Stimulated activated CD4-positive, alpha-beta T cell treated with anti-CD3 and anti-CD28 coated beads, TNF-alpha, amount 100 ng/mL, for 4 hours (primary cell): ENCODE data around the gene GIMAP7.
"Not testable (repeated sequence)": the region's sequence is repeated elsewhere in the genome, so short reads cannot be mapped to it uniquely, and the experiment has no call there.

Experiments
- DNase-seq, 3 experiments: peaks; one replicate each; pipeline ENCODE4 v3.0.0-alpha.2; 2020; ENCODE audit warnings: low read depth in 3 of 3

Gene GIMAP7

DNA sequence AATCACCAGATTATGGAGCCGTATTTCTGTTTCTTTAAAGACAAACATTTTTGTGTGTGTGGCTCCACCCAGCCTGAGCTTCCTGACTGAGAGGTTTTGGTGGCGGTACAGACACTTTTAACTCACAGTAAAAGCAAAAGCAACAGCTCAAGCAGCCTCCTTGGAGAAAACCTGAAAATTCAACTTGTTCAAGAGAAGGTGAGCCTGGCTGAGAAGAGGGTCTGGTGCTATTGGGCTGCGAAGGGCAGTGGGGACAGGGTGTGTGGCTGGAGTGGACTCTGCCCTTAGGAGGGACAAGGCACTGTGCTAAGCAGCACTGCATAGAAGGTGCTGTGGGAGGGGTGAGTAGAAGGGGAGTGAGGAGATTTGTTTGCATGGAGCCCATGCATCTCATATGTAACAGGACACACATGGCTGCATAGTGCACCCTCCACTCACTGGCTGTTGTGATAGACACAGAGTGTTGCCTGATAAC is at the start of gene GIMAP7:
Gene GIMAP7, plus strand, starts transcription at position 125 of the 475 bp plus-strand sequence. CDS start 5,103 bp downstream, outside the sequence.
- DNase-seq = peak in 2 of 3 experiments; percentile 23 to 36

DNA sequence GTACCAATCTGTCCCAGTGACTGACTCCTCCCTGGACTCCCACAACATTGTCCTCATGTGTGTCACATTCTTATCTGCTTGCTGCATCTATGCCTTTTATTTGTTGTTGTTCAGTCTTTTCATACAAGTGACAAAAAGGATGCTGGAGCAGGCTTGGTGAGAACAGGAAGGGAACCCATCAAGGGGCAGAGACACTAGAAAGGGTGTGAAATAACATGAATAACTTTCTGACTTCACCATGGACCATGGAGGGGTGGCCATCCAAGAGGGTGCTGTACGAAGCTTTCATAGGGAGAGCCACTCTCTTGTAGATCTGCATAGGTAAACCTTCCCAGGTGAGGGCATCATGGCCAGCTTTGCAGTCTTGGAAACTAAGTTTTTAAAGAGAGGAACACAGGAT is 49.7 kb upstream of the GIMAP7 start:
- no peak for DNase-seq

DNA sequence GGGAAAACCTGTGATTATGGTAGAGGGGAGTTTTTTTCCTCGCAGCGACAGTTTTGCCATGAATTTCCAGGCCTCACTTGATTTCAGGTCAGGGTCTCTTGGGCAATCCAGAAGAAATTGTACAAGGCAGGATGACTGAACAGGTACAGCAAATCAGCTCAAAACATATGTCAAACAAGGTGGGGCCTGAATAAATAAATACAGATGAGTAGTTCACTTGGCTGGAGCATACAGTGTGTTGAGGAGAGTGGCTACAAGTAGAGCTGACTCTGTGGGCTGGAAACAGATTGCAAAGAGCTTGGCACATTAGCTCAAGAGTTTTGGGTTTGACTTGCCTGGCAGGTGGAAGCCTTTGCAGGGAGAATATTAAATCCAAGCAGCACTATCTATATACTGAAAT is 49.3 kb upstream of the GIMAP7 start:
- DNase-seq = no peak

DNA sequence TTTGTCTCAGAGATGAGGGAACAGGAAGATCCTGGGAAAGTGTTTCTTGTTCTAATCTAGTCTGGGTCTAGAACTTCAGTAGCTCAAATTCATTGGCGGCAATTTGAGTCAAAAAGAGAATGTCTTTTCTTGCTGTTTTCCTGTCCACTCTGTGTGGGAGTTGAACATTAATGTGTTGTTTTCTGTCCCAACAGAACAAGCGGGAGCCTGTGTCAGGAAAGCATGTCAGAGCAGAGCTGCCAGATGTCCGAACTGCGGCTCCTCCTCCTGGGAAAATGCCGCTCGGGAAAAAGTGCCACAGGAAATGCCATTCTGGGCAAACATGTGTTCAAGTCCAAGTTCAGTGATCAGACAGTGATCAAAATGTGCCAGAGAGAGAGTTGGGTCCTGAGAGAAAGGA is 48.2 kb upstream of the GIMAP7 start:
- no peak for DNase-seq

DNA sequence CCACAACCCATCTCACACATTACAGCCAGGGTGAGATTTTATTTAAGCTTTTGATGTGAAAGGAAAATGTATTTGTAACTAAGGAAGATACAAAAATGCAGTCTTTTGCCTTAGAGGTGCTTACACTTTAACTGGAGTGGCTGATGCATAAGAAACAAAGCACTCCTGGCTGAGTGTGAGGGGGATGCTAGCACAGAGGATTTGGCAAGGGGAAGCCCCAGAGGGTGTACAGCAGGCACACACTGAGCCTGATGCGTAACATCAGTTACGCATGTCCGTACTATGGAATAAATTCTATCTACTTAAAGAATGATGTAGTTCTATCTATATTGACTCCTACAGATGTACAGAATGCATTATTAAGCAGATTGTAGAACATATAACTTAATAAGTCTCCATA is 46.4 kb upstream of the GIMAP7 start:
- no peak for DNase-seq

DNA sequence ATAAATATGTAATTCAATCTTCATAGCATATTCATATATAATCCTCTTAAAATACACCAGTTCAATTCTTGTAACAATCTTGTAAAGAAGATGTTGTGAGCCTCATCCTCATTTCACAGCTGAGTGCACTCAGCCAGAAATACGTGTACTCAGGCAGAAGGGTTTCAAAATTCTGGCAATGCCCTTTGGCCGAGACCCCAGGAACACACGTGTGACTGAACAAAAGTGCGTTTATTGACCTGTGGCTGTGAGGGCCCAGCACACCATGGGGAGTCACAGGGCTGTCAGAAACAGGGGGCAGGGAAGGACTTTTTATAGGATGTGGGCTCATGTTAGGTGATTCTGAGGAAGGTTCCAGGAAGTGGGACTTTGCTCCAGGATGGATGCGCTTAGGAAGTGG is 42.8 kb upstream of the GIMAP7 start:
- no peak for DNase-seq

DNA sequence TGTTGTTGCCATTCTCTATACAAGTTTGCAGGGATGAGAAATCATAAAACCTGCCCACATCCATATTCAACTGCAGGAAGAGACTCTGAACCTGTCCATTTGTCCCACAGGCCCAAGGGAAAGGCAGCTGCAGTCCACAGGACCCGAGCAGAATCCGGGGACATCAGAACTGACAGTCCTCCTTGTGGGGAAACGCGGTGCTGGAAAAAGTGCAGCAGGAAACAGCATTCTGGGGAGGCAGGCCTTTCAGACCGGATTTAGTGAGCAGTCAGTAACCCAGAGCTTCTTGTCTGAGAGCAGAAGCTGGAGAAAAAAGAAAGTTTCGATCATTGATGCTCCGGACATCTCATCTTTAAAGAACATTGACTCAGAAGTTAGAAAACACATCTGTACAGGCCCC is 40.8 kb upstream of the GIMAP7 start:
- no peak for DNase-seq

DNA sequence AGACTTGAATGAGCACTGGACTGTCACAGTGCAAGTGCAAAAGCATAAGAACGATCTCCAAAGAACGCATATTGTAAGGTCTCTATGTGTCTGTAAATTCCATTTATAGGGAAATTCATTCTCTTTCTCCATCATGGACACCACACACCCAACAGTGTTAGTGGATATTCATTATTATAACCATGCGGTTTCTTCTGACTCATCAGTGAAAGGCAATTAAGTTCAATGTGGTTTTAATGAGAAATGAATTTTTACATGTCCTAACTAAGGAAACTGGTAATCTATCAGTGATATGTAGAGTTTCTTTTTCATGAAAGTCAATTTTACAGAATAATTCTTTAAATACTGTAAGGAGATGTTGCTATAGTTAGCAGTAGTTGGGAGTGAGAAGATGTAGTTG is 38.4 kb upstream of the GIMAP7 start:
- no peak for DNase-seq

DNA sequence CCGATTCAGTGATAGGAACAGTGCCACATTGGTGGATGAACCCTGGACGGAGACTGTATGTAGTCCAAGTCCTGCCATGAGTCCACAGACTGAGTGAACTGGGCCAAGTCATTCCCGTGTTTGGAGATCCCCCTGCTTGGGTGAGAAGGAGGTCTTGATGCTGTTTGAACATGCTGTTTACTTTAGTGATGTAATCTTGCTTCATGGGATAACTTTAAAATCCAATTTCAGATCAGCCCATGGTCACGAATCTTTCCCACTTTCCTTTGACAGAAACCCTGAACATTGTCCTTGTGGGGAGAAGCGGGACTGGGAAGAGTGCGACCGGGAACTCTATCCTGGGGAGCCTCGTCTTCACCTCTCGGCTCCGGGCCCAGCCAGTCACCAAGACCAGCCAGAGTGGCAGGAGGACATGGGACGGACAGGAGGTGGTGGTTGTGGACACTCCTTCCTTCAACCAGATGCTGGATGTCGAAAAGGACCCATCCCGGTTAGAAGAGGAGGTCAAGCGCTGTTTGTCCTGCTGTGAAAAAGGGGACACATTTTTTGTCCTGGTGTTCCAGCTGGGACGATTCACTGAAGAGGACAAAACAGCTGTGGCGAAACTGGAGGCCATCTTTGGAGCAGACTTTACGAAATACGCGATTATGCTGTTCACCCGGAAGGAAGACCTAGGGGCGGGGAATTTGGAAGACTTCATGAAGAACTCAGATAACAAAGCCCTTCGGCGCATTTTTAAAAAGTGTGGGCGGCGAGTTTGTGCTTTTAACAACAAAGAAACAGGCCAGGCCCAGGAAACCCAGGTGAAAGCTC is 37.6 kb upstream of the GIMAP7 start:
- DNase-seq = peak in 1 of 3 experiments; percentile 27

DNA sequence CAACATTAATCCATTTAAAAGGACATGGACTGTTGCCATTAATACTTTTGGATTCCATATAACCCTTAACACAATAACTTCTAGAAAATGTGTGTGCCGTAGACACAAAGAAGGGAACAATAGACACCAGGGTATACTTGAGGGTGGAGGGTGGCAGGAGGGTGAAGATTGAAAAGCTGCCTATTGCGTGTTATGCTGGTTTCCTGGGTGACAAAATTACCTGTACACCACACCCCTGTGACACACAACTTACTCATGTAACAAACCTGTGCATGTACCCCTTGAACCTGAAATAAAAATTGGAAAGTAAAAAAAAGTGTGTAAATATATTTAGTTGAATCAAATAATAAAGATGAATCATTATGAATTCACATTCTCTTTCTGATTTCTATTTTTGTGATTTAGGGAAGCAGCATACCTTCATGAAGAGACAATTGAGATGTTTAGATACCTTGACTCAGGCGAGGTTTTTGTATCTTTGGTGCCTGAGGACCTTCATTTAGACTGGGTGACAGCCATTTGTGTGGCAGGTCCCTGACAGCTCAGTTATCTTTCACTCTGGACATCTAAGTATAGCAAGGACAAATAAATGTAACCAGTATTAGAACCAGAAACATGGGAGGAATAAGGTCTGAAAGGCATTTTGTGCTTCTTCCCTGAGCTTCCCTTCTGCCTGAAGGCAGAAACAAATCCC is 35.5 kb upstream of the GIMAP7 start:
- peak in 1 of 3 experiments; percentile 16 for DNase-seq

DNA sequence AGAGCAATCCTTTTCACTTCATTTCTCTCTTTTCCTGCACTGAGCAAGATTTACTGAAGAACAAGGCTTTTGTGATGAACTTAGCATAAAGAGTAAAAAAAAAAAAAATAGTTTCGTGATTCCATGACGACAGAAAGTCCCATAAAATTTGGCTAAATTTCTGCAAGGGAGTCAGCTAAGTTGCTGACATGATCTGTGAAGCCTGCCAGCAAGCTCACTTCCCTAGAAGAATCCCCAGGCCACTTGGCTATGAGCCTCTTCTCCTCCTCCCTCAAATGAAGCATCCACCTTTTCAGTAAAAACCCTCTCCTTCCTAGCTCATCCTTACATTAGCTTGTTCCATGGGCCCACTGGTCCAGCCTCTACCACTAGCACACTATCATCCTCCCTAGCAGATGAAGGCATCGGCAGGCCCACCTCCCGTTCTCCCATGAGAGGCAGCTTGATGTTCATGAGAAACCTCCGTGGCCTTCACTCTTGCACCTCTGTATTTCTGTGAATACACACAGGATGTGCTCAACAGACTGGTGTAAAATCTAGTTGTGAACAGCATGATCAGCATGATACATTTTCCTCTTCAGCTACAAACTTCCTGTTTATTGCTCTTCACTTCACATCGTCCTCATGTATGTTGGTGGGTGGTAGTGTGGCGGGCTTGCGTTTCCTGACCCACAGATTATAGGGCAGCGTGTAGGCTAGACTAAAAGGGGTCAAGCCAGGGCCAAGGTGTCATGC is 33.3 kb upstream of the GIMAP7 start:
- peak in 2 of 3 experiments; percentile 10 to 21 for DNase-seq

DNA sequence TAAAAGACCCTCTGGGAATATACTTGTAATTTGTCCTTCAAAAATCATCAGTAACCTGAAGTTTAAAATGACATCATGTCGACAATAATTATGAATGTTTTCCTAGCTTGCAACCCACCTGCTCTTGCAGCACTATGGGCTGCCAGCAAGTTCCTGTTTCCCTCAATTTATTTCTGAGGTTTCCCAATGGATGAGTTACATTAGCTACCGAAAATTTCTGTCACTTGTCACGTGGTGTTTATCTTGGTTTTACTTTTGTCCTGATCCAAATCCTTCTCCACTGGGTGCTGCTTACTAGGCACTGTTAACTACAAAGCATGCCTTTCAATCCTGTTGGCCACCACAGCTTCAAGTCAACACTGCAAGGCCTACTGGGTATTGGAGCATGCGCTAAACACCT is 32.8 kb upstream of the GIMAP7 start:
- DNase-seq = no peak

DNA sequence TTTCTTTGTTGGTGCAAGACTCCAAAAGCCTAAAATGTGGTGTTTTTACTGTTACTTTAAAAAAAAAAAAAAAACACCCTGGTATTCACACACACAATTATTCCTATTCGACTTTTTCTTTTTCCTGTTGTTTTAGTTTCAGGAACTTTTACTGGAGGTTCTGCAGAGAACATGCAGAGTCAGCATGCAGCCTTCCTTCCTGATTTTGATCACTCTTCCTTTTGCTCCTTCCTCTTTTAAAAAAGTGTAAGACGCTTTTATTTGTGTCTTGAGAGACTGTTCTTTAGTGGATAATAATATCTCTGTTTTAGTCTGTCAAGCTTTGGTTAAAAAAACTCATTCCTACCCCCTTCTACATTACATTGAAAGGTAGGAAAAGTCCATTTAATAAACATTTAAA is 31.2 kb upstream of the GIMAP7 start:
- not testable (repeated sequence) for DNase-seq

DNA sequence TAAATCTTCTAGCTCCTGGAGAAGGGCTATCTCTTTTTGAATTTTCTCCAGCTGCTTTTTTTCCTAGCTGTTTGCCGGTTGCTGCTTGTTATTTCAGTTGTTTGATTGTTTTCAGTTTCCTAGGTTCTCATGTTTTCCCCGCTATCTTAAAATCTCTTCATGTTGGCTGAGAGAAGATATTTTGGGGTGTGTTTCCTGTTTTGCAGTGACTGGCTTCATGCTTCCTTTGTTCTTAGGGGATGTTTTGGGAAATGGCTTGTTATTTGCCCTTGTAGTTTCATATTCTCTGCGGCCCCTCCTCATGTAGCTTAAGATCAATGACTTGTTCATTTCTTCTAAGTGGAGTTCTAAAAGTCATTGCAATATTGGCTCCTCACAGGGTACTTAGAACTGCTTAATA is 30.6 kb upstream of the GIMAP7 start:
- DNase-seq = not testable (repeated sequence)

DNA sequence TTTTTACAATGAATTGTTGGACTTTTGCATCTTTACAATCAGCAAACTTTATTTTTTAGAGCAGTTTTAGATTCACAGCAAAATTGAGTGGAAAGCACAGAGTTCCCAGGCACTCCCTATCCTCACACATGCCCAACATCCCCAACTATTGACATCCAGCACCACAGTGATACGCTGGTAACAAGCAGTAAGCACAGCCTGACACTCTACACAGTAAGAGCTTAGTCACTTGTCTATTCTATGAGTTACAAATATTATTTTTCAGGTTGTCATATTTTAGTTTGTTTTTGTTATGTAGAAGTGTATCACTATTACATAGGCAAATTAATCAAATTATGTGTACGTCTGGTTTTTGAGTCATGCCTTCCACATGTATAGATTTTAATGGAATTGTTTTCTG is 27.0 kb upstream of the GIMAP7 start:
- DNase-seq = no peak

DNA sequence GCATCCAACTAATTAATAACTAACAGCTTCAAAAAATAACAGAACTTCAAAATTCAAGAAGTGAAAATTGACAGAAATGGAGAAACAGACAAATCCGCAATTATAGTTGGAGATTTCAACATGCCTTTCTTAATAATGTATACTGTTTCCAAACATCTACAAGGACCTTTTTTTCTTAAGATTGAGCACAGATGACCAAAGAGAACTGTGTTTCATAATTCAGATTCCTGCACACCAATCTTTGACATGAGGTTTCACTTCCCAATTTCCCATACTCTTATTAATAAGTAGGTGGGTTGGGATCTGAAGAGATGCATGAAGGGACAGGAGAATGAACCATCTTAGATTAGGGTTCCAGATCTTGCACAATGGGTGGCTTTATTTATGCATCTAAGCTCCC is 24.9 kb upstream of the GIMAP7 start:
- DNase-seq = no peak

DNA sequence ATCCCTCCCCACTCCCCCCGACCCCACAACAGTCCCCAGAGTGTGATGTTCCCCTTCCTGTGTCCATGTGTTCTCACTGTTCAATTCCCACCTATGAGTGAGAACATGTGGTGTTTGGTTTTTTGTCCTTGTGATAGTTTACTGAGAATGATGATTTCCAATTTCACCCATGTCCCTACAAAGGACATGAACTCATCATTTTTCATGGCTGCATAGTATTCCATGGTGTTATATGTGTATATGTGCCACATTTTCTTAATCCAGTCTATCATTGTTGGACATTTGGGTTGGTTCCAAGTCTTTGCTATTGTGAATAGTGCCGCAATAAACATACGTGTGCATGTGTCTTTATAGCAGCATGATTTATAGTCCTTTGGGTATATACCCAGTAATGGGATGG is 21.2 kb upstream of the GIMAP7 start:
- DNase-seq = not testable (repeated sequence)

DNA sequence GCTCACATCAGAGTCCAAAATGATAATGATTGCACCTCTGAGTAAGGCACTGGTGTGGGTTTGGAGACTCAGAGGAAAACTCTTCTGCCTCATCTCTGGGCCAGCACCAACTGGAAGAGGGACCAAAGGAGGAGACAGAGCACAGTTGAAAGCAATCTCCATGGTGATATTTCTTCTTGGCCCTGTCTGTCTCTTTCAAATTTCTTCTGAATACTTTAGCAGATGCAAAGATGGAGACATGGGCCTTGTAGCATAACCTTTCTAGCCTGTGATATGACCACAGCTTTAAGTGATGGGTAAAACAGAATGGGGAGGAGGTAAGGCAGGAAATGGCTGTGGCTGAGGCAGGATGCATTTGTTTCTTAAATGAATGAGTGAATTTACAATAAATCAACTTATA is 12.2 kb upstream of the GIMAP7 start:
- DNase-seq = no peak

DNA sequence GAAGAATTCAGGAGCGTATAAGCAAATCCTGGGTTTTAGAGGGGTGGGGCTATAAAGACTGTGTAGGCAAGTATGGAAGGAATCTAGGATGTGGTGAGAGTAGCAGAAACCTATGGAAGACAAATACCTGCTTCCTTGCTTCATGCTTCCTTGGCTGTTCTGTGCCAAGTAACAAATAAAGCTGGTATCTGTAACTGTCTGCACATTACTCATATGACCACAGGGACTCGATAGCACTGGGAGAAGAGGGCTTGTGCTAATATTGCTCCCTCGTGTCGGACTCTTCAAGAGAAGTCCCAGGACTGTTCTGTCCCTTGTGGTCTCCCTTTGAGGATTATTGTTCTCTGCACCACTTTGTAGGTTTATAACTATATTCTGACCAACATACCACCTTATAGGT is 11.5 kb upstream of the GIMAP7 start:
- no peak for DNase-seq

DNA sequence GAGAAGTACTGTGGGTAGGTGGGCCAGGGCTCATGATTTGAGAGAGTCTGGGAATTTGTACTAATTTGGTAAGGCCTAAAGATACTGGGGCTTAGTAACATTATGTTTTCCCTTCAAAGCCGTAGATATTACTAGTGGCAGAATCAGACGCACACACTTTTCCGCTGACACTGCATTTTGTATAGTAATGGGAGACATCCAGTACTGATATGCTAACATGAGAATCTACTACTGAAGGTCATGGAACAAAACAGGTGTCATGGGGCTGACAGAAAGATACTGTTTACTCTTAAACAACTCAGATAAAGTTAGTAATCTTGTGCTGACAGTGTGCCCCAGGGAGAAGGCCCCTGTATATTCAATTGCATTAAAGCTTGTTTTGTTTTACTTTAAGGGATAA is 11.1 kb upstream of the GIMAP7 start:
- DNase-seq = no peak

DNA sequence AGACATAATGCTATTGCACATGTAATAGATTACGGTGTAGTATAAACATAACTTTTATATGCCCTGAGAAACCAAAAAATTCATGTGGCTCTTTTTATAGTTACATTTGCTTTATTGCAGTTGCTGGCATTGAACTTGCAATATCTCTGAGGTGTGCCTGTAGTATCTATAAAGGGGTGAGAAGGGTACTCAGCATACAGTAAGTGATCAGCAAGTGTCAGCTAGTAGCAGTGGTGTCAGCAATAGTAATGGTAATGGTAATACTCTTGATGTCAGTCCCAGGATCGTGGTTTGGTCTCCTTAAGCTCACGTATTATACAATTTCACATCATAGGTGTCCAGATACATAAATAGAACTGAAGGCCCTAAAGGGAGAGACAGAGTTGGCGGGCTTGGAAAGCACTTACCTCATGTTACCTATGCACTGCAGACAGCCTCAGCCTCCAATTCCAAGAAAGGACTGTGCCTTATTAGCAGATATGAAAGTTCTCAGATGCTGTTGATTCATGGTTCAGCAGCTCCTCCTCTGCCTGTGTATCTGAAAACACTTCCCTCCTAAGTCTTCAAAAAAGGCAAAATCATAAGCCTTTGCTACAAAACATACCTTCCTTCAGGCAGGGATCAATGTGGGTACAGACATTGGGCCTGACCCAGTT is 6.6 kb upstream of the GIMAP7 start:
- DNase-seq = no peak

DNA sequence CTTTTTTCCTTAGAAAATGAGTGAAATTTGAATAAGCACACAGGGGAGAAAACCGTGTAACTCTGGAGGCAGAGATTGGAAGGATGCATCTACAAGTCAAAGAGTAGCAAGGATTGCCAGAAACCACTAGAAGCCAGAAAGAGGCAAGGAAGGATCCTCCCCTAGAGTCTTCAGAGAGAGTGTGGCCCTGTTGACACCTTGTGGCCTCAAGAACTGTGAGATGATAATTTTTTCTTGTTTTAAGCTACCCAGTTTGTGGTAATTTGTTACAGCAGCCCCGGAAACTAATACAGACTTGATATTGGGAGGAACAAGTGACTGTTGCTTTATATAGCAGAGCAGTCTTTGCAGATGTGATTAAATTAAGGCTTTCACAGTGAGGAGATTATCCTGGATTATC is 3.6 kb upstream of the GIMAP7 start:
- DNase-seq = no peak
